Measurements from ENCODE around the gene CCBE1.

CCBE1 gene

GRCh38 chr18:59437851-59438569 is 259.2 kb downstream of the CCBE1 start:
- H3K9me2 ChIP-seq (replicated peaks; ENCODE audit: insufficient read depth, low read length): no peaks in the 10 kb centered on the region
- no peak overlapping the region for H2AFZ ChIP-seq (ENCODE audit: low read depth, low read length, severe bottlenecking)
- H3K27me3 ChIP-seq (ENCODE audit: low read length): no peaks in the 10 kb centered on the region
- H3K79me2 ChIP-seq (ENCODE audit: insufficient read depth, low read length): no peaks in the 10 kb centered on the region
- no peak overlapping the region for H3K27ac ChIP-seq (ENCODE audit: low read depth, low read length)
- H3K4me2 ChIP-seq (ENCODE audit: low read depth, low read length, poor library complexity, severe bottlenecking): no peak overlapping the region
- H3K4me3 ChIP-seq (ENCODE audit: insufficient read depth, low read length, poor library complexity, severe bottlenecking): no peak overlapping the region
- TF ChIP-seq CTCF (IDR thresholded peaks at IDR 0.05; ENCODE audit: insufficient read depth, low read length, poor library complexity, severe bottlenecking) (no peak), EZH2phosphoT487 (conservative IDR thresholded peaks at IDR 0.05; ENCODE audit: low read length) (no peak)
- H3K36me3 ChIP-seq (ENCODE audit: low read length): no peaks in the 10 kb centered on the region
- H4K20me1 ChIP-seq (ENCODE audit: low read depth, low read length): no peaks in the 10 kb centered on the region
- no peaks in the 10 kb centered on the region for H3K9me3 ChIP-seq (ENCODE audit: insufficient read depth, low read length)
- no peak overlapping the region for H3K9ac ChIP-seq (ENCODE audit: low read length)
- H3F3A ChIP-seq (ENCODE audit: insufficient read depth): no peaks in the 10 kb centered on the region

GRCh38 chr18:59432803-59433597 is 264.2 kb downstream of the CCBE1 start:
- Histone ChIP-seq H3K9ac (ENCODE audit: low read length) (no peak overlapping the region), H4K20me1 (ENCODE audit: low read depth, low read length) (no peaks in the 10 kb centered on the region), H3F3A (ENCODE audit: insufficient read depth) (no peaks in the 10 kb centered on the region), H3K27ac (ENCODE audit: low read depth, low read length) (no peak overlapping the region), H3K4me3 (ENCODE audit: insufficient read depth, low read length, poor library complexity, severe bottlenecking) (no peak overlapping the region), H3K27me3 (ENCODE audit: low read length) (no peaks in the 10 kb centered on the region), H3K79me2 (ENCODE audit: insufficient read depth, low read length) (no peaks in the 10 kb centered on the region), H3K9me3 (ENCODE audit: insufficient read depth, low read length) (no peaks in the 10 kb centered on the region), H3K36me3 (ENCODE audit: low read length) (no peaks in the 10 kb centered on the region), H3K9me2 (replicated peaks; ENCODE audit: insufficient read depth, low read length) (no peaks in the 10 kb centered on the region), H2AFZ (ENCODE audit: low read depth, low read length, severe bottlenecking) (no peak overlapping the region), H3K4me2 (ENCODE audit: low read depth, low read length, poor library complexity, severe bottlenecking) (no peak overlapping the region)
- TF ChIP-seq EZH2phosphoT487 (conservative IDR thresholded peaks at IDR 0.05; ENCODE audit: low read length) (no peak), CTCF (IDR thresholded peaks at IDR 0.05; ENCODE audit: insufficient read depth, low read length, poor library complexity, severe bottlenecking) (no peak)

- Histone ChIP-seq H3K9ac (ENCODE audit: low read length) (no peak overlapping the region), H3K9me2 (replicated peaks; ENCODE audit: insufficient read depth, low read length) (no peaks in the 10 kb centered on the region), H3K4me2 (ENCODE audit: low read depth, low read length, poor library complexity, severe bottlenecking) (no peak overlapping the region), H3K27me3 (ENCODE audit: low read length) (no peaks in the 10 kb centered on the region), H4K20me1 (ENCODE audit: low read depth, low read length) (no peaks in the 10 kb centered on the region), H3F3A (ENCODE audit: insufficient read depth) (no peaks in the 10 kb centered on the region), H3K4me3 (ENCODE audit: insufficient read depth, low read length, poor library complexity, severe bottlenecking) (no peak overlapping the region), H2AFZ (ENCODE audit: low read depth, low read length, severe bottlenecking) (no peak overlapping the region), H3K9me3 (ENCODE audit: insufficient read depth, low read length) (no peaks in the 10 kb centered on the region), H3K36me3 (ENCODE audit: low read length) (no peaks in the 10 kb centered on the region), H3K27ac (ENCODE audit: low read depth, low read length) (no peak overlapping the region), H3K79me2 (ENCODE audit: insufficient read depth, low read length) (no peaks in the 10 kb centered on the region)
- no peak for TF ChIP-seq EZH2phosphoT487 (conservative IDR thresholded peaks at IDR 0.05; ENCODE audit: low read length)
- TF ChIP-seq CTCF (IDR thresholded peaks at IDR 0.05; ENCODE audit: insufficient read depth, low read length, poor library complexity, severe bottlenecking): no peak
These were observed 266.1 kb downstream of the CCBE1 start for GRCh38 chr18:59431131-59431530.

Measured in SU-DHL-6 (cell line).